HepG2 (cell line): ENCODE data around the gene RAB11FIP5. TPM values are rescaled to one million over a fixed set of nuclear protein-coding genes. Genes with fewer than 3 reads are reported as not detected.

Experiments used
- CBX5 ChIP-seq: sonication (generic); formaldehyde crosslinking; IDR thresholded peaks from 2 replicates; pipeline ENCODE4 v1.4.0; 2020; ENCODE audit warnings: missing genetic modification reagents, borderline replicate concordance
- CCDC6 ChIP-seq: sonication (generic); formaldehyde crosslinking; IDR thresholded peaks from 2 replicates; pipeline ENCODE4 v1.8.1; 2022; ENCODE audit warnings: mild to moderate bottlenecking, missing genetic modification reagents, moderate library complexity
- GLI4 ChIP-seq: sonication (generic); formaldehyde crosslinking; IDR thresholded peaks from 2 replicates; pipeline ENCODE4 v1.5.1; 2020; ENCODE audit warnings: missing genetic modification reagents, mild to moderate bottlenecking, moderate library complexity, borderline replicate concordance
- HOXD1 ChIP-seq: sonication (generic); formaldehyde crosslinking; IDR thresholded peaks from 2 replicates; pipeline ENCODE4 v1.5.0; 2020; ENCODE audit warnings: missing genetic modification reagents
- ISX ChIP-seq: sonication (generic); formaldehyde crosslinking; conservative IDR thresholded peaks from 2 replicates; pipeline ENCODE4 v1.5.0; 2020; ENCODE audit warnings: missing genetic modification reagents
- MAFG ChIP-seq: sonication (generic); formaldehyde crosslinking; IDR thresholded peaks from 2 replicates; pipeline ENCODE4 v1.5.1; 2020; ENCODE audit warnings: mild to moderate bottlenecking, missing genetic modification reagents
- NBN ChIP-seq: fragments of 450-650 bp; conservative IDR thresholded peaks from 2 replicates; pipeline ENCODE4 v1.6.1; 2017
- NFYC ChIP-seq: IDR thresholded peaks from 2 replicates; pipeline ENCODE4 v1.6.1; 2016; ENCODE audit warnings: missing genetic modification reagents, missing compliant biosample characterization
- PITX1 ChIP-seq: sonication (generic); formaldehyde crosslinking; IDR thresholded peaks from 2 replicates; pipeline ENCODE4 v1.5.1; 2020; ENCODE audit warnings: mild to moderate bottlenecking, missing genetic modification reagents
- RFXAP ChIP-seq: sonication (generic); formaldehyde crosslinking; IDR thresholded peaks from 2 replicates; pipeline ENCODE4 v1.4.0; 2020; ENCODE audit warnings: missing genetic modification reagents, borderline replicate concordance
- TEAD3 ChIP-seq: optimal IDR thresholded peaks from 2 replicates; pipeline ENCODE3; 2016; ENCODE audit warnings: borderline replicate concordance
- ZFP36 ChIP-seq: fragments of 150-350 bp; IDR thresholded peaks from 2 replicates; pipeline ENCODE4 v1.6.1; 2018; ENCODE audit warnings: borderline replicate concordance, low read length, low read depth; ENCODE audit not compliant: partially characterized antibody
- ZNF558 ChIP-seq: sonication (generic); formaldehyde crosslinking; IDR thresholded peaks from 2 replicates; pipeline ENCODE4 v1.9.0; 2022; ENCODE audit warnings: mild to moderate bottlenecking, missing genetic modification reagents, borderline replicate concordance
- ZNF619 ChIP-seq: sonication (generic); formaldehyde crosslinking; IDR thresholded peaks from 2 replicates; pipeline ENCODE4 v1.4.0; 2020; ENCODE audit warnings: mild to moderate bottlenecking, missing genetic modification reagents
- ZSCAN12 ChIP-seq: sonication (generic); formaldehyde crosslinking; IDR thresholded peaks from 2 replicates; pipeline ENCODE4 v1.9.0; 2021; ENCODE audit warnings: mild to moderate bottlenecking, missing genetic modification reagents
- ZZZ3 ChIP-seq: sonication (generic); formaldehyde crosslinking; IDR thresholded peaks from 2 replicates; pipeline ENCODE4 v1.4.0; 2020; ENCODE audit warnings: missing genetic modification reagents, mild to moderate bottlenecking, borderline replicate concordance
- polyA plus RNA-seq, 8 experiments: library from polyadenylated mRNA; depleted of rRNA in 3 of 8; stranded (reverse) in 7 of 8; unstranded in 1 of 8; fragments of >200 nt; fragmentation: Illumina TruSeq in 4 of 8; extraction: Trizol in 4 of 8; gene quantifications; 2 replicates each; pipeline versions ENCODE4 v1.2.1 to v1.2.3, GENCODE V29; 2011 to 2016; ENCODE audit warnings: low read depth in 4 of 8, missing spikeins in 1 of 8, mixed read lengths in 1 of 8; ENCODE audit not compliant: insufficient read depth in 1 of 8
- total RNA-seq, 5 experiments: library from RNA; depleted of rRNA; stranded (reverse); fragments of >200 nt; fragmentation: Illumina TruSeq; extraction: Trizol; gene quantifications; 2 replicates each; pipeline ENCODE4 v1.2.3, GENCODE V29; 2016; ENCODE audit warnings: low read depth in 1 of 5
- TF ChIP-seq, protein P1 (sequence below): IDR thresholded peaks from 2 replicates; pipeline ENCODE4 v1.4.0; 2020; ENCODE audit warnings: mild to moderate bottlenecking, missing genetic modification reagents
- TF ChIP-seq, protein P2 (sequence below): sonication (generic); formaldehyde crosslinking; IDR thresholded peaks from 2 replicates; pipeline ENCODE4 v1.4.0; 2020; ENCODE audit warnings: missing genetic modification reagents, borderline replicate concordance
- TF ChIP-seq, protein P3 (sequence below): sonication (generic); formaldehyde crosslinking; IDR thresholded peaks from 2 replicates; pipeline ENCODE4 v1.5.1; 2020; ENCODE audit warnings: missing genetic modification reagents, mild to moderate bottlenecking, borderline replicate concordance
- TF ChIP-seq, protein P4 (sequence below): sonication (generic); formaldehyde crosslinking; IDR thresholded peaks from 2 replicates; pipeline ENCODE4 v1.5.0; 2020; ENCODE audit warnings: missing genetic modification reagents, mild to moderate bottlenecking, borderline replicate concordance

RAB11FIP5 gene
- total and polyA plus RNA-seq, 2 of the 13 experiments (the other 11 are each of a cell fraction or from before 2014, with no cell fraction given): 9.4 to 22.9 TPM

DNA sequence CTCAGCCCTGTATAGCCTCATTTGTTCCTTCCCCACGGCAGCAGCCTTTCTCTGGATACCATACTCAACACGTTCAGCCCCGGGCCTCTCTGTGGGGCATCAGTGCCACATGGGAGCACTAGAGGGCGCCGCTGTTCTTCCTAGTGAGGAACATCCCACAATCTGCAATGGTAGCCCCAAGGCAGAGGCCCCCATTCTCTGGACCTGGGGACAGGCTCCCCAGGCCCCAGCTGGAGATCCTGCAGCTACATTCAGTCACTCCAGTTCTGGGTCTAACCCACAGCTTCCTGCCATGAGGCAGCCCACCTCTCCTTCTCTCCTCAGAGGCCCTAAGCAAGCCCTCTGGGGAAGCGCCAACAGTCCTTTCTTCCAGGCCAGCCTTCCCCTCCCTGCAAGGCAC lies 27.1 kb downstream of the RAB11FIP5 start (continued):
- TF ChIP-seq ZFP36: no peak
- TF ChIP-seq, protein P1, sequence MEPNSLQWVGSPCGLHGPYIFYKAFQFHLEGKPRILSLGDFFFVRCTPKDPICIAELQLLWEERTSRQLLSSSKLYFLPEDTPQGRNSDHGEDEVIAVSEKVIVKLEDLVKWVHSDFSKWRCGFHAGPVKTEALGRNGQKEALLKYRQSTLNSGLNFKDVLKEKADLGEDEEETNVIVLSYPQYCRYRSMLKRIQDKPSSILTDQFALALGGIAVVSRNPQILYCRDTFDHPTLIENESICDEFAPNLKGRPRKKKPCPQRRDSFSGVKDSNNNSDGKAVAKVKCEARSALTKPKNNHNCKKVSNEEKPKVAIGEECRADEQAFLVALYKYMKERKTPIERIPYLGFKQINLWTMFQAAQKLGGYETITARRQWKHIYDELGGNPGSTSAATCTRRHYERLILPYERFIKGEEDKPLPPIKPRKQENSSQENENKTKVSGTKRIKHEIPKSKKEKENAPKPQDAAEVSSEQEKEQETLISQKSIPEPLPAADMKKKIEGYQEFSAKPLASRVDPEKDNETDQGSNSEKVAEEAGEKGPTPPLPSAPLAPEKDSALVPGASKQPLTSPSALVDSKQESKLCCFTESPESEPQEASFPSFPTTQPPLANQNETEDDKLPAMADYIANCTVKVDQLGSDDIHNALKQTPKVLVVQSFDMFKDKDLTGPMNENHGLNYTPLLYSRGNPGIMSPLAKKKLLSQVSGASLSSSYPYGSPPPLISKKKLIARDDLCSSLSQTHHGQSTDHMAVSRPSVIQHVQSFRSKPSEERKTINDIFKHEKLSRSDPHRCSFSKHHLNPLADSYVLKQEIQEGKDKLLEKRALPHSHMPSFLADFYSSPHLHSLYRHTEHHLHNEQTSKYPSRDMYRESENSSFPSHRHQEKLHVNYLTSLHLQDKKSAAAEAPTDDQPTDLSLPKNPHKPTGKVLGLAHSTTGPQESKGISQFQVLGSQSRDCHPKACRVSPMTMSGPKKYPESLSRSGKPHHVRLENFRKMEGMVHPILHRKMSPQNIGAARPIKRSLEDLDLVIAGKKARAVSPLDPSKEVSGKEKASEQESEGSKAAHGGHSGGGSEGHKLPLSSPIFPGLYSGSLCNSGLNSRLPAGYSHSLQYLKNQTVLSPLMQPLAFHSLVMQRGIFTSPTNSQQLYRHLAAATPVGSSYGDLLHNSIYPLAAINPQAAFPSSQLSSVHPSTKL (CRISPR knock-in tag): no peak
- TF ChIP-seq MAFG (CRISPR knock-in tag): no peak
- TF ChIP-seq PITX1: peak; percentile 51; the same call in 1 of the 2 replicates
- TF ChIP-seq, protein P2, sequence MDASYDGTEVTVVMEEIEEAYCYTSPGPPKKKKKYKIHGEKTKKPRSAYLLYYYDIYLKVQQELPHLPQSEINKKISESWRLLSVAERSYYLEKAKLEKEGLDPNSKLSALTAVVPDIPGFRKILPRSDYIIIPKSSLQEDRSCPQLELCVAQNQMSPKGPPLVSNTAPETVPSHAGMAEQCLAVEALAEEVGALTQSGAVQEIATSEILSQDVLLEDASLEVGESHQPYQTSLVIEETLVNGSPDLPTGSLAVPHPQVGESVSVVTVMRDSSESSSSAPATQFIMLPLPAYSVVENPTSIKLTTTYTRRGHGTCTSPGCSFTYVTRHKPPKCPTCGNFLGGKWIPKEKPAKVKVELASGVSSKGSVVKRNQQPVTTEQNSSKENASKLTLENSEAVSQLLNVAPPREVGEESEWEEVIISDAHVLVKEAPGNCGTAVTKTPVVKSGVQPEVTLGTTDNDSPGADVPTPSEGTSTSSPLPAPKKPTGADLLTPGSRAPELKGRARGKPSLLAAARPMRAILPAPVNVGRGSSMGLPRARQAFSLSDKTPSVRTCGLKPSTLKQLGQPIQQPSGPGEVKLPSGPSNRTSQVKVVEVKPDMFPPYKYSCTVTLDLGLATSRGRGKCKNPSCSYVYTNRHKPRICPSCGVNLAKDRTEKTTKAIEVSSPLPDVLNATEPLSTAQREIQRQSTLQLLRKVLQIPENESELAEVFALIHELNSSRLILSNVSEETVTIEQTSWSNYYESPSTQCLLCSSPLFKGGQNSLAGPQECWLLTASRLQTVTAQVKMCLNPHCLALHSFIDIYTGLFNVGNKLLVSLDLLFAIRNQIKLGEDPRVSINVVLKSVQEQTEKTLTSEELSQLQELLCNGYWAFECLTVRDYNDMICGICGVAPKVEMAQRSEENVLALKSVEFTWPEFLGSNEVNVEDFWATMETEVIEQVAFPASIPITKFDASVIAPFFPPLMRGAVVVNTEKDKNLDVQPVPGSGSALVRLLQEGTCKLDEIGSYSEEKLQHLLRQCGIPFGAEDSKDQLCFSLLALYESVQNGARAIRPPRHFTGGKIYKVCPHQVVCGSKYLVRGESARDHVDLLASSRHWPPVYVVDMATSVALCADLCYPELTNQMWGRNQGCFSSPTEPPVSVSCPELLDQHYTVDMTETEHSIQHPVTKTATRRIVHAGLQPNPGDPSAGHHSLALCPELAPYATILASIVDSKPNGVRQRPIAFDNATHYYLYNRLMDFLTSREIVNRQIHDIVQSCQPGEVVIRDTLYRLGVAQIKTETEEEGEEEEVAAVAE (CRISPR knock-in tag): no peak
- no peak for TF ChIP-seq CCDC6 (CRISPR knock-in tag)
- no peak for TF ChIP-seq ZNF558 (CRISPR knock-in tag)
- TF ChIP-seq, protein P3, sequence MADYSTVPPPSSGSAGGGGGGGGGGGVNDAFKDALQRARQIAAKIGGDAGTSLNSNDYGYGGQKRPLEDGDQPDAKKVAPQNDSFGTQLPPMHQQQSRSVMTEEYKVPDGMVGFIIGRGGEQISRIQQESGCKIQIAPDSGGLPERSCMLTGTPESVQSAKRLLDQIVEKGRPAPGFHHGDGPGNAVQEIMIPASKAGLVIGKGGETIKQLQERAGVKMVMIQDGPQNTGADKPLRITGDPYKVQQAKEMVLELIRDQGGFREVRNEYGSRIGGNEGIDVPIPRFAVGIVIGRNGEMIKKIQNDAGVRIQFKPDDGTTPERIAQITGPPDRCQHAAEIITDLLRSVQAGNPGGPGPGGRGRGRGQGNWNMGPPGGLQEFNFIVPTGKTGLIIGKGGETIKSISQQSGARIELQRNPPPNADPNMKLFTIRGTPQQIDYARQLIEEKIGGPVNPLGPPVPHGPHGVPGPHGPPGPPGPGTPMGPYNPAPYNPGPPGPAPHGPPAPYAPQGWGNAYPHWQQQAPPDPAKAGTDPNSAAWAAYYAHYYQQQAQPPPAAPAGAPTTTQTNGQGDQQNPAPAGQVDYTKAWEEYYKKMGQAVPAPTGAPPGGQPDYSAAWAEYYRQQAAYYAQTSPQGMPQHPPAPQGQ: no peak
- TF ChIP-seq, protein P4, sequence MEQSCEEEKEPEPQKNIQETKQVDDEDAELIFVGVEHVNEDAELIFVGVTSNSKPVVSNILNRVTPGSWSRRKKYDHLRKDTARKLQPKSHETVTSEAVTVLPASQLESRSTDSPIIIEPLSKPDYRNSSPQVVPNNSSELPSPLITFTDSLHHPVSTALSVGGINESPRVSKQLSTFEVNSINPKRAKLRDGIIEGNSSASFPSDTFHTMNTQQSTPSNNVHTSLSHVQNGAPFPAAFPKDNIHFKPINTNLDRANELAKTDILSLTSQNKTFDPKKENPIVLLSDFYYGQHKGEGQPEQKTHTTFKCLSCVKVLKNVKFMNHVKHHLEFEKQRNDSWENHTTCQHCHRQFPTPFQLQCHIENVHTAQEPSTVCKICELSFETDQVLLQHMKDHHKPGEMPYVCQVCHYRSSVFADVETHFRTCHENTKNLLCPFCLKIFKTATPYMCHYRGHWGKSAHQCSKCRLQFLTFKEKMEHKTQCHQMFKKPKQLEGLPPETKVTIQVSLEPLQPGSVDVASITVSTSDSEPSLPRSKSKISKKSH (CRISPR knock-in tag): no peak
- TF ChIP-seq RFXAP (CRISPR knock-in tag): no peak
- no peak for TF ChIP-seq GLI4 (CRISPR knock-in tag)
- no peak for TF ChIP-seq HOXD1 (CRISPR knock-in tag)
- no peak for TF ChIP-seq CBX5
- TF ChIP-seq ZZZ3 (CRISPR knock-in tag): no peak
- no peak for TF ChIP-seq TEAD3 (CRISPR knock-in tag)
- no peak for TF ChIP-seq NFYC (CRISPR knock-in tag)
- TF ChIP-seq ZNF619: no peak
- TF ChIP-seq ISX (CRISPR knock-in tag): no peak
- no peak for TF ChIP-seq ZSCAN12 (CRISPR knock-in tag)
- no peak for TF ChIP-seq NBN
